K562 (cell line): ENCODE data around the gene NR0B2. TPM values are rescaled to one million over a fixed set of nuclear protein-coding genes. Genes with fewer than 3 reads are reported as not detected.

Experiments
- BHLHE40 ChIP-seq: IDR thresholded peaks from 2 replicates; pipeline ENCODE4 v1.6.1; 2011; ENCODE audit warnings: low read length, improper control_type of control experiment
- CAMTA2 ChIP-seq: fragments of 250-450 bp; sonication (Bioruptor Pico); conservative IDR thresholded peaks from 2 replicates; pipeline ENCODE4 v1.5.1; 2022
- EGR1 ChIP-seq: fragments of 450-650 bp; conservative IDR thresholded peaks from 2 replicates; pipeline ENCODE4 v1.6.1; 2017; ENCODE audit warnings: mild to moderate bottlenecking
- EP300 ChIP-seq: IDR thresholded peaks from 2 replicates; pipeline ENCODE4 v1.6.1; 2012; ENCODE audit warnings: low read length, improper control_type of control experiment
- EP400 ChIP-seq: fragments of 450-650 bp; IDR thresholded peaks from 2 replicates; pipeline ENCODE4 v1.6.1; 2017; ENCODE audit warnings: antibody characterized with exemption, mild to moderate bottlenecking, moderate library complexity
- FOXA3 ChIP-seq, 2 experiments: fragments of 450-650 bp in 1 of 2; sonication (generic) in 1 of 2; formaldehyde crosslinking; IDR thresholded peaks in 1 of 2; conservative IDR thresholded peaks in 1 of 2; 2 replicates each; pipeline versions ENCODE4 v1.4.0 to v1.8.0; 2020 to 2022; ENCODE audit warnings: mild to moderate bottlenecking in 2 of 2, missing genetic modification reagents in 1 of 2
- KAT7 ChIP-seq: sonication (generic); formaldehyde crosslinking; IDR thresholded peaks from 2 replicates; pipeline ENCODE4 v1.8.0; 2022; ENCODE audit warnings: missing genetic modification reagents, mild to moderate bottlenecking, borderline replicate concordance
- KAT8 ChIP-seq: fragments of 450-650 bp; IDR thresholded peaks from 2 replicates; pipeline ENCODE4 v1.6.1; 2016; ENCODE audit warnings: low read depth, mild to moderate bottlenecking
- LEF1 ChIP-seq: fragments of 450-650 bp; IDR thresholded peaks from 2 replicates; pipeline ENCODE4 v1.6.1; 2016; ENCODE audit warnings: mild to moderate bottlenecking
- MTF1 ChIP-seq: fragments of 250-450 bp; sonication (Bioruptor Pico); IDR thresholded peaks from 2 replicates; pipeline ENCODE4 v1.9.0; 2021; ENCODE audit warnings: moderate library complexity, mild to moderate bottlenecking, inconsistent platforms, borderline replicate concordance
- NBN ChIP-seq: fragments of 450-650 bp; IDR thresholded peaks from 2 replicates; pipeline ENCODE4 v1.6.1; 2016; ENCODE audit warnings: low read depth, mild to moderate bottlenecking
- NR2F6 ChIP-seq: fragments of 450-650 bp; formaldehyde crosslinking; IDR thresholded peaks from 2 replicates; pipeline ENCODE4 v1.4.0; 2020; ENCODE audit warnings: mild to moderate bottlenecking
- PURB ChIP-seq: sonication (generic); formaldehyde crosslinking; IDR thresholded peaks from 2 replicates; pipeline ENCODE4 v1.9.0; 2021; ENCODE audit warnings: low read depth, mild to moderate bottlenecking, missing genetic modification reagents
- RBFOX2 ChIP-seq: fragments of 200-400 bp; formaldehyde crosslinking; IDR thresholded peaks from 2 replicates; pipeline ENCODE4 v1.6.1; 2017; ENCODE audit warnings: low read depth, mild to moderate bottlenecking, low read length, moderate library complexity
- SMARCA5 ChIP-seq: fragments of 450-650 bp; IDR thresholded peaks from 2 replicates; pipeline ENCODE4 v1.6.1; 2016
- SMARCB1 ChIP-seq: IDR thresholded peaks from 2 replicates; pipeline ENCODE4 v1.6.1; 2011; ENCODE audit warnings: improper control_type of control experiment, low read depth; ENCODE audit not compliant: insufficient read length
- ZNF134 ChIP-seq: fragments of 250-450 bp; sonication (Bioruptor Pico); conservative IDR thresholded peaks from 2 replicates; pipeline ENCODE4 v1.4.0; 2020
- ZNF146 ChIP-seq: IDR thresholded peaks from one replicate; pipeline ENCODE4 v1.6.1; 2018; ENCODE audit warnings: missing compliant biosample characterization; ENCODE audit not compliant: unreplicated experiment
- ZNF507 ChIP-seq: conservative IDR thresholded peaks from 2 replicates; pipeline ENCODE4 v1.6.1; 2017; ENCODE audit warnings: missing genetic modification characterization, missing compliant biosample characterization
- ZNF586 ChIP-seq: fragments of 450-650 bp; formaldehyde crosslinking; conservative IDR thresholded peaks from 2 replicates; pipeline ENCODE4 v1.4.0; 2020; ENCODE audit warnings: mild to moderate bottlenecking, moderate library complexity
- polyA plus RNA-seq, 8 experiments: library from polyadenylated mRNA; depleted of rRNA in 4 of 8; stranded (reverse) in 5 of 8; unstranded in 3 of 8; fragments of >200 nt; fragmentation: Nextera tagmentation in 2 of 8; fragmentation: Illumina TruSeq in 1 of 8; extraction: Ambion mirVana in 2 of 8; extraction: Trizol in 1 of 8; gene quantifications; 2 replicates each; pipeline versions ENCODE4 v1.2.1 to v1.2.3, GENCODE V29; 2011 to 2014; ENCODE audit warnings: inconsistent platforms in 1 of 8, missing spikeins in 1 of 8
- total RNA-seq, 7 experiments: library from RNA; depleted of rRNA in 6 of 7; stranded (reverse); fragments of >200 nt in 6 of 7; fragmentation: Illumina TruSeq in 2 of 7; extraction: Trizol in 2 of 7; gene quantifications; 2 replicates each; pipeline versions ENCODE4 v1.2.1 to v1.2.3, GENCODE V29; 2011 to 2021; ENCODE audit warnings: low replicate concordance in 1 of 7
- TF ChIP-seq, protein P1 (sequence below): sonication (generic); IDR thresholded peaks from 2 replicates; pipeline ENCODE4 v1.6.1; 2016
- TF ChIP-seq, protein P2 (sequence below): sonication (generic); formaldehyde crosslinking; IDR thresholded peaks from 2 replicates; pipeline ENCODE4 v1.8.0; 2022; ENCODE audit warnings: mild to moderate bottlenecking, missing genetic modification reagents
- TF ChIP-seq, protein P3 (sequence below): fragments of 150-350 bp; IDR thresholded peaks from 2 replicates; pipeline ENCODE4 v1.6.1; 2014; ENCODE audit warnings: low read depth, mild to moderate bottlenecking, low read length, borderline replicate concordance
- TF ChIP-seq, protein P4 (sequence below): sonication (generic); formaldehyde crosslinking; IDR thresholded peaks from 2 replicates; pipeline ENCODE4 v1.9.0; 2022; ENCODE audit warnings: mild to moderate bottlenecking, missing genetic modification reagents

Gene NR0B2
- total and polyA plus RNA-seq, 9 of the 15 experiments (the other 6 are each of a cell fraction or from before 2014, with no cell fraction given): not detected

DNA sequence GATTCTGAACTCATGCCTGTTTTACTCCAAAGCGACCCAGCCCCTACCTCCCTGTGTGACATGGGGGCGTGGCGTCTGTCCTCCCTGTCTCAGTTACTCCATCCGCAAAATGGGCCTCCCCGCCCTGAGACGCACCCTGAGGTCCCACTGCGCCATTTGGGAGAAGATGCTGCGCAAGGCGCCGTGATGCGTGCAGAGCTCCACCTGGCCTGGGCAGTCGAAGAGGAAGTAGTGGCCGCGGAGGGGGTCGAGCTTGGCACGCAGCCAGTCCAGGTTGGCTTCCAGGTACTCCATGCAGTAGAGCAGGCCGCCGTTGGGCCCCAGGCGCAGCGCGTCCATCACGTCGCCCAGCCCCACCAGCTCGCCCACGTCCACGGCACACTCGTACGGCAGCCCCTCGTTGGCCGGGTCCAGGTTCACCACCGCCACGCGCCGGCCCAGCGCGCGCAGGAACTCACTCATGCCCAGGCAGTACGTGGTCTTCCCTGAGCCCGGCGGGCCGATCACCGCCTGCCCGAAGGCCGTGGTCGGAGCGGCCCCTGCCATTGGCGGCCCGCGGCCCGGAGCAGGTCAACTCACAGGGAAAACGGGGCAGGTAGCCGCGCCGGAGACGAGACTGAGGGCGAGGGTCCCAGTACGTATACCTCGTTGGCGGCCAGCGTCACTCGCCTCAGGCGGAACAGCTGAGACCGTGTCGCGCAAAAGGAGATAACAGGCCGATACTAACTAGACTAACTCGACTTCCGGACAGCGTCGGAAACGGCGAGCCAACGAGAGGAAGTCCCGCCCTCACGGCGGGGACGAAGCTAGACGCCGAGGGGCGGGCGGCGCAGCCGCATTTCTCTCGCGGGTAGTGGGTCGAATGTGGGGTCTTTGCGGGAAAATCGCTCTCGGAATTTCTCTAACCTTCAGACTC lies 24.0 kb downstream of the NR0B2 start, which contains the start of gene GPN2 (continued):
- TF ChIP-seq PURB (CRISPR knock-in tag) (no peak), CAMTA2 (CRISPR knock-in tag) (0 out of 2 replicates have a peak, but pooled peaks have one; percentile 63), LEF1 (no peak), NR2F6 (CRISPR knock-in tag) (no peak), FOXA3 (CRISPR knock-in tag; conservative IDR thresholded peaks at IDR 0.05 in 1 of 2, IDR thresholded peaks at IDR 0.05 in 1 of 2) (peak in 1 of 2 experiments; percentile 77; a peak in 1 of 4 replicates), ZNF134 (no peak), BHLHE40 (peak; percentile 47; the same call in 1 of the 2 replicates), ZNF586 (CRISPR knock-in tag) (no peak), EP300 (no peak; the same call in 1 of the 2 replicates), SMARCB1 (no peak), EGR1 (peak; percentile 51; the same call in 1 of the 2 replicates), KAT8 (no peak), MTF1 (CRISPR knock-in tag) (no peak), SMARCA5 (peak; percentile 57; the same call in 1 of the 2 replicates), ZNF146 (CRISPR knock-in tag) (no peak), EP400 (peak; percentile 91), KAT7 (CRISPR knock-in tag) (peak; percentile 100), ZNF507 (no peak), RBFOX2 (peak; percentile 97), NBN (peak; percentile 48; the same call in 1 of the 2 replicates)
- TF ChIP-seq, protein P1, sequence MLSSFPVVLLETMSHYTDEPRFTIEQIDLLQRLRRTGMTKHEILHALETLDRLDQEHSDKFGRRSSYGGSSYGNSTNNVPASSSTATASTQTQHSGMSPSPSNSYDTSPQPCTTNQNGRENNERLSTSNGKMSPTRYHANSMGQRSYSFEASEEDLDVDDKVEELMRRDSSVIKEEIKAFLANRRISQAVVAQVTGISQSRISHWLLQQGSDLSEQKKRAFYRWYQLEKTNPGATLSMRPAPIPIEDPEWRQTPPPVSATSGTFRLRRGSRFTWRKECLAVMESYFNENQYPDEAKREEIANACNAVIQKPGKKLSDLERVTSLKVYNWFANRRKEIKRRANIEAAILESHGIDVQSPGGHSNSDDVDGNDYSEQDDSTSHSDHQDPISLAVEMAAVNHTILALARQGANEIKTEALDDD: peak; percentile 98
- TF ChIP-seq, protein P2, sequence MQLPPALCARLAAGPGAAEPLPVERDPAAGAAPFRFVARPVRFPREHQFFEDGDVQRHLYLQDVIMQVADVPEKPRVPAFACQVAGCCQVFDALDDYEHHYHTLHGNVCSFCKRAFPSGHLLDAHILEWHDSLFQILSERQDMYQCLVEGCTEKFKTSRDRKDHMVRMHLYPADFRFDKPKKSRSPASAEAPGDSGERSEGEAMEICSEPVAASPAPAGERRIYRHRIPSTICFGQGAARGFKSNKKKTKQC (CRISPR knock-in tag): peak; percentile 74
- TF ChIP-seq, protein P3, sequence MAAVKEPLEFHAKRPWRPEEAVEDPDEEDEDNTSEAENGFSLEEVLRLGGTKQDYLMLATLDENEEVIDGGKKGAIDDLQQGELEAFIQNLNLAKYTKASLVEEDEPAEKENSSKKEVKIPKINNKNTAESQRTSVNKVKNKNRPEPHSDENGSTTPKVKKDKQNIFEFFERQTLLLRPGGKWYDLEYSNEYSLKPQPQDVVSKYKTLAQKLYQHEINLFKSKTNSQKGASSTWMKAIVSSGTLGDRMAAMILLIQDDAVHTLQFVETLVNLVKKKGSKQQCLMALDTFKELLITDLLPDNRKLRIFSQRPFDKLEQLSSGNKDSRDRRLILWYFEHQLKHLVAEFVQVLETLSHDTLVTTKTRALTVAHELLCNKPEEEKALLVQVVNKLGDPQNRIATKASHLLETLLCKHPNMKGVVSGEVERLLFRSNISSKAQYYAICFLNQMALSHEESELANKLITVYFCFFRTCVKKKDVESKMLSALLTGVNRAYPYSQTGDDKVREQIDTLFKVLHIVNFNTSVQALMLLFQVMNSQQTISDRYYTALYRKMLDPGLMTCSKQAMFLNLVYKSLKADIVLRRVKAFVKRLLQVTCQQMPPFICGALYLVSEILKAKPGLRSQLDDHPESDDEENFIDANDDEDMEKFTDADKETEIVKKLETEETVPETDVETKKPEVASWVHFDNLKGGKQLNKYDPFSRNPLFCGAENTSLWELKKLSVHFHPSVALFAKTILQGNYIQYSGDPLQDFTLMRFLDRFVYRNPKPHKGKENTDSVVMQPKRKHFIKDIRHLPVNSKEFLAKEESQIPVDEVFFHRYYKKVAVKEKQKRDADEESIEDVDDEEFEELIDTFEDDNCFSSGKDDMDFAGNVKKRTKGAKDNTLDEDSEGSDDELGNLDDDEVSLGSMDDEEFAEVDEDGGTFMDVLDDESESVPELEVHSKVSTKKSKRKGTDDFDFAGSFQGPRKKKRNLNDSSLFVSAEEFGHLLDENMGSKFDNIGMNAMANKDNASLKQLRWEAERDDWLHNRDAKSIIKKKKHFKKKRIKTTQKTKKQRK: no peak
- TF ChIP-seq, protein P4, sequence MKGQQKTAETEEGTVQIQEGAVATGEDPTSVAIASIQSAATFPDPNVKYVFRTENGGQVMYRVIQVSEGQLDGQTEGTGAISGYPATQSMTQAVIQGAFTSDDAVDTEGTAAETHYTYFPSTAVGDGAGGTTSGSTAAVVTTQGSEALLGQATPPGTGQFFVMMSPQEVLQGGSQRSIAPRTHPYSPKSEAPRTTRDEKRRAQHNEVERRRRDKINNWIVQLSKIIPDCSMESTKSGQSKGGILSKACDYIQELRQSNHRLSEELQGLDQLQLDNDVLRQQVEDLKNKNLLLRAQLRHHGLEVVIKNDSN (CRISPR knock-in tag): peak; percentile 35; the same call in 1 of the 2 replicates
